ENCODE results near the gene XRRA1. TPM values are rescaled to one million over a fixed set of nuclear protein-coding genes. Genes with fewer than 3 reads are reported as not detected.
"Not testable (repeated sequence)": the region's sequence is repeated elsewhere in the genome, so short reads cannot be mapped to it uniquely, and the experiment has no call there.

XRRA1 gene
- polyA plus RNA-seq, 3 donors from 2014 or later: 3.4 to 10.6 (median 7.2) TPM

DNA sequence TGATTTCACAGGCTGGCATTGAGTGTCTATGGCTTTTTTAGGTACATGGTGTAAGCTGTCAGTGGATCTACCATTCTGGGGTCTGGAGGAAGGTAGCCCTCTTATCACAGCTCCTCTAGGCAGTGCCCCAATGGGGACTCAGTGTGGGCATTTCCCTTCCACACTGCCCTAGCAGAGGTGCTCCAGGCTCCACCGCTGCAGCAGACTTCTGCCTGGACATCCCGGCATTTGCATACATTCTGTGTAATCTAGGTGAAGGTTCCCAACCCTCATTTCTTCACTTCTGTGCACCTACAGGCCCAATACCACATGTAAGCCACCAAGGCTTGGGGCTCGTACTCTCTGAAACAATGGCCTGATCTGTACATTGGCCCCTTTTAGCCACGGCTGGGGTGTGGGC lies 122.0 kb downstream of the XRRA1 start:
- peaks cover 46 to 70% (median 68%) of the 10 kb centered on the region in 3 donors for H3K36me3 Mint-ChIP-seq

DNA sequence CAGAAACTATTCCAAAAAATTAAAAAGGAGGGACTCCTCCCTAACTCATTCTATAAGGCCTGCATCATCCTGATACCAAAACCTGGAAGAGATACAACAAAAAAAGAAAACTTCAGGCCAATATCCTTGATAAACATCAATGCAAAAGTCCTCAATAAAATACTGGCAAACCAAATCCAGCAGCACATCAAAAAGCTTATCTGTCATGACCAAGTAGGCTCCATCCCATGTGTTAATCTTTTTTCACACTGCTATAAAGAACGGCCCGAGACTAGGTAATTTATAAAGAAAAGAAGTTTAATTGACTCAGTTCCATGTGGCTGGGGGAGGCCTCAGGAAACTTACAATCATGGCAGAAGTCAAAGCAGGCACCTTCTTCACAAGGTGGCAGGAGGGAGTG lies 123.3 kb downstream of the XRRA1 start:
- Mint-ChIP-seq H3K9me3 (peaks cover 3 to 25% (median 10%) of the 10 kb centered on the region in 6 donors), H3K36me3 (peaks cover 44 to 66% (median 64%) of the 10 kb centered on the region in 3 donors), H3K27ac (peak overlapping the region in 1 of 6 donors; percentile 16), H3K4me1 (peaks cover 30 to 55% of the 10 kb centered on the region in 2 donors)
- not testable (repeated sequence) for H3K27me3 Mint-ChIP-seq (ENCODE audit: low read depth in 3 of 3); DNase-seq; H3K4me3 Mint-ChIP-seq

More for the DNA sequence above, 122.0 kb downstream of the XRRA1 start:
- peaks cover 19 to 42% of the 10 kb centered on the region in 2 donors for H3K4me1 Mint-ChIP-seq
- H3K27me3 Mint-ChIP-seq (ENCODE audit: low read depth in 3 of 3): peaks cover 0 to 4% (median 0%) of the 10 kb centered on the region in 3 donors
- peaks cover 3 to 25% (median 9%) of the 10 kb centered on the region in 6 donors for H3K9me3 Mint-ChIP-seq
- H3K27ac Mint-ChIP-seq: no peak overlapping the region
- DNase-seq: no peak
- H3K4me3 Mint-ChIP-seq: no peak overlapping the region

DNA sequence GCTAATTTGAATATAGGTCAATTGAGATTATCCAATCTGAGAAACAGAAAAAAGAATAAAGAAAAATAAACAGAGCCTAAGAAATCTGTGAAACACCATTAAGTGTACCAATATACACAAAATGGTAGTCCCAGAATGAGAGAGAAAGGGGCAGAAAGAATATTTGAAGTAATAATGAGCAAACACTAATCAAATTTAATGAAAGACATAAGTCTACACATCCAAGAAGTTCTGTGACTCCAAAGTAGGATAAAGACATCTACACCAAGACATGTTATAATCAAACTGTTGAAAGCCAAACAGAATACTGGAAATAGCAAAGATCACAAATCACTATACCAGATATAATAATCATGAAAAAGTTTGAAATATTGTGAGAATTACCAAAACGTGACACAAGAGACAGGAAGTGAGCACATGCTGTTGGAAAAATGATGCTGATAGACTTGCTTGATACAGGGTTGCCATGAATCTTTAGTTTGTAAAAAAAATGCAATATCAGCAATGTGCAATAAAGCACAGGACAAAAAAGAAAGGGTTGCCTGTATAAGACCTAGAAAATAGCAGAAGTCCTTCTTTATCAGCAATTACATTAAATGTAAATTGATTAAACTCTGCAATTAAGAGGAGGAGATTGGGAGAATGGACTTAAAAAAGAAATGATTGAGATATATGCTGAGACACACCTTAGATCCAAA lies 124.5 kb downstream of the XRRA1 start:
- Mint-ChIP-seq H3K27ac (peak overlapping the region in 3 of 6 donors; percentile 43 to 67 (median 43)), H3K9me3 (peaks cover 3 to 25% (median 10%) of the 10 kb centered on the region in 6 donors), H3K27me3 (ENCODE audit: low read depth in 3 of 3) (peaks cover 0 to 4% (median 0%) of the 10 kb centered on the region in 3 donors), H3K4me3 (no peak overlapping the region), H3K36me3 (peaks cover 41 to 63% (median 61%) of the 10 kb centered on the region in 3 donors), H3K4me1 (peaks cover 42 to 57% of the 10 kb centered on the region in 2 donors)
- DNase-seq: no peak

DNA sequence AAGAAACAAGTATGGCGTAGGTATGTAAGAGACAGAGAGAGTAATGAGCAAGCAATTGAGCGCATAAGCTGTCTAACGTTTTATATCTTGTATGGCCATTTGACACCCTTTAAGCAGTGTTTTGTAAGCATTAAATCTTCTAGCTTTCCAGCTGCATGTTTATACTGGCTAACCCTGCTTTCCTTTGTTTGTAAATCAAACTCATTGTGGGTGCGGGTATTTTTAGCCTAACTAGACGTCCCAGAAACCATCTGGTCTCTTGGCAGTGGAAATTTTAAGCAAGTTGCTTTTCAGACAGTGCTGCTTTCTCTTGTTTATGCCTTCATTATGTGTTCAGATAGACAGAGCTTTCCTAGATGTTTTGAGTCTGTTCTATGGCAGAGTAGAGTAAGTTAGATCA lies 126.7 kb downstream of the XRRA1 start:
- Mint-ChIP-seq H3K27me3 (ENCODE audit: low read depth in 3 of 3) (peaks cover 0 to 3% (median 0%) of the 10 kb centered on the region in 3 donors), H3K27ac (peak overlapping the region in 5 of 6 donors; percentile 26 to 82 (median 63)), H3K4me1 (peaks cover 62 to 79% of the 10 kb centered on the region in 2 donors), H3K36me3 (peaks cover 32 to 57% (median 46%) of the 10 kb centered on the region in 3 donors), H3K4me3 (peak overlapping the region in 3 of 5 donors; percentile 44 to 61 (median 56)), H3K9me3 (peaks cover under 1 to 22% (median 8%) of the 10 kb centered on the region in 6 donors)
- DNase-seq: no peak

DNA sequence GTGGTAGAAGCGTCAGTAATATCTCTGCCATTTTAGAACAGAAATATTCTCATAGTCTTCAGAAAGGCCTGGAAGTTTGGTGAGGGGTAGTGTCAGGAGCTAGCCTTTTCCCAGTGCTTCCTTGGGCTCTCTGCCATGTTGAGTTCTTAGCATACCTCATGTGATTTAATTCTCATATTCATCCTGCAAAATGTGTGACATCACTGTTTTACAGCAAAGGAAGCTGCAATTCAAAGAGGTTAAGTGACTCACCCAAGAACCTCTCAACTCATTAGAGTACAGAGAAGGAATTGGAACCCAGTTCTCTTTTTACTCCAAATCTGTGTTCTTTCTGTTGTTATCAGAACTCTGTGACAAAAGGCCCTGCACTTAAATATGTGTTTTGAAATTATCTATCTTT lies 128.1 kb downstream of the XRRA1 start:
- Mint-ChIP-seq H3K27ac (peak overlapping the region in 5 of 6 donors; percentile 12 to 87 (median 47)), H3K9me3 (peaks cover 0 to 15% (median 6%) of the 10 kb centered on the region in 6 donors), H3K4me3 (peak overlapping the region in 3 of 5 donors; percentile 18 to 56 (median 31)), H3K36me3 (peaks cover 26 to 49% (median 35%) of the 10 kb centered on the region in 3 donors), H3K27me3 (ENCODE audit: low read depth in 3 of 3) (peaks cover 0 to 3% (median 0%) of the 10 kb centered on the region in 3 donors), H3K4me1 (peaks cover 70 to 91% of the 10 kb centered on the region in 2 donors)
- DNase-seq: no peak

DNA sequence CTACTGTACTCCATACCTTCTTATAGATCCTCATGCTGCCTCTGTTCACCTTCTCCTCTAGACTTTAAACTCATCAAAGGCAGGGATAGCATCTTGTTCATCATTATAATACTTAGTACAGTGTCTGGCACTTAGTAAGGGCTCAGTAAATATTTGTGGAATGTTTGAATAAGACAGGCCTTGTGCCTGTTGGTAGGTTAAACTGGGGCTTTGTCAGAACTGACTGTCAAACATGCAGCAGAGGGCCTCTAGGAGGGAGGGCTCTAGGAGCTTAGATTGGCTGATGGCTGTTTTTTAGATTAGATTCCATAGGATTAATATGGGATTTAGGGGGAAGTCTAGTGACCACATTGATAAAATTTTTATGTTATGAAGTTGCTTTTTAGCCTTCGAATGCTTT lies 129.5 kb downstream of the XRRA1 start:
- Mint-ChIP-seq H3K36me3 (peaks cover 12 to 39% (median 24%) of the 10 kb centered on the region in 3 donors), H3K27ac (peak overlapping the region; percentile 2 to 87 (median 36)), H3K4me3 (peak overlapping the region in 1 of 5 donors; percentile 30), H3K9me3 (peaks cover 0 to 9% (median 2%) of the 10 kb centered on the region in 6 donors), H3K4me1 (peaks cover 67 to 77% of the 10 kb centered on the region in 2 donors), H3K27me3 (ENCODE audit: low read depth in 3 of 3) (peaks cover 0 to 3% (median 0%) of the 10 kb centered on the region in 3 donors)
- DNase-seq: no peak

DNA sequence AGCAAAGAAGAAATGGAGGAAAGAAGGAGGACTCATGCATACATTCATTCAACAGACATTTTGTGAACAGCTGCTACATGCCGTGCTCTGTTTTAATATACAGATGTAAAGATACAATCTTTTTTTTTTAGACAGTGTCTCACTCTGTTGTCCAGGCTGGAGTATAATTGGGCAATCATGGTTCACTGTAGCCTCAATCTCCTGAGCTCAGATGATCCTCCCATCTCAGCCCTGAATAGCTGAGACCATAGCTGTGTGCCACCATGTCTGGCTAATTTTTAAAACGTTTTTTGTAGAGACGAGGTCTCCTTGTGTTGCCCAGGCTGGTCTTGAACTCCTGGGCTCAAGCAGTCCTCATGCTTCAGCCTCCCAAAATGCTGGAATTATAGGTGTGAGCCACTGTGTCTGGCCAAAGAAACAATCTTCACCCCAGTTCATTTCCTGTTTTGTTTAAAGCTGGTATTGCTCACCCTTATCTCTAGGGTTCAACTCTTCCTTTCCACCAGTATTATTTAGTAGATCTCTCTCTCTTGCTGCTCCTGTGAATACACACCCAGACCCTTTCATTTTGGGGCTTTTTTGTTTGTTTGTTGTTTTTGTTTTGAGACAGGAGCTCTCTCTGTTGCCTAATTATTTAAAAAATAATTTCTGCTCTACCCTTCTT lies 130.5 kb downstream of the XRRA1 start:
- peaks cover 61 to 69% of the 10 kb centered on the region in 2 donors for H3K4me1 Mint-ChIP-seq
- peaks cover 0 to 2% (median 0%) of the 10 kb centered on the region in 3 donors for H3K27me3 Mint-ChIP-seq (ENCODE audit: low read depth in 3 of 3)
- peak overlapping the region; percentile 45 to 87 (median 76) for H3K27ac Mint-ChIP-seq
- H3K36me3 Mint-ChIP-seq: peaks cover 3 to 29% (median 14%) of the 10 kb centered on the region in 3 donors
- DNase-seq: no peak
- H3K9me3 Mint-ChIP-seq: peaks cover 0 to 2% (median 0%) of the 10 kb centered on the region in 6 donors
- peak overlapping the region in 4 of 5 donors; percentile 12 to 33 (median 28) for H3K4me3 Mint-ChIP-seq

DNA sequence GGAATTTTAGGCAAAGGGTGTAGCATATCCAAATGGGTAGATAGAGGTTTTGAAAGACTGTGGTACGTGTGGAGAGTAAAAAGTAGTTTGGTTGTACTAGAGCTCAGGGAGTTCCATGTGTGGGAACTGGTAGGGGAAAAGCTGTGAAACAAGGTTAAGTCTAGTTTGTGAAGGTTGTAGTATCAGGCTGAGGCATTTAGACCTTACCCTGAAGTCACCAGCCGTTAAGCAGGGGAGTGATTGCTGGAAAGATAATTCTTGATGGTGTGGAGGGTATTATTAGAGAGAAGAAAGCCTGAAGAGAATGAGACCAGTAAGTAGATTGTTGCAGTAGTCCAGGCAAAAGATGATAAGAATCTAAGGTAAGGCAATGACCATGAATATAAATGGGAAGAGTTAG lies 132.2 kb downstream of the XRRA1 start:
- Mint-ChIP-seq H3K27ac (peak overlapping the region in 4 of 6 donors; percentile 34 to 66 (median 46)), H3K4me1 (peaks cover 57 to 66% of the 10 kb centered on the region in 2 donors), H3K9me3 (no peaks in the 10 kb centered on the region), H3K4me3 (no peak overlapping the region), H3K36me3 (peaks cover 3 to 30% (median 19%) of the 10 kb centered on the region in 3 donors), H3K27me3 (ENCODE audit: low read depth in 3 of 3) (peaks cover 0 to 2% (median 0%) of the 10 kb centered on the region in 3 donors)
- no peak for DNase-seq

DNA sequence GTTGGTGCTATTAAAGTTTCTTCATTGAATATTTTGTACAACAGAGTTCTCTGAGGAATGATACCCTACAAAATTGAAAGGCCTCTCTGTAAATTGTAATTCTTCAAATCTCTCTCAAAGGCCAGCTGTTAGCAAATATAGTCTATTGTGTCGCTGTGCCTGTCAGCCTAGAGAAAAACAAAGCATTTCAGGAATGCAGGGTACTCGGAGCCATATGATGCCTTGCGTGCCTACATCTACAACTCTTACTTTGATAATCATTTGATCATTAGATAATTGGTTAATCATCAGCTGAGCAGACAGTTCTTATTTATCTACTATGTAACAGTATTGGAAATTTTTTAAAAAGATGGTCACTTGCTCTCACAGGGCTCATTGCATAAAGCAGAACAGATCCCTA lies 132.9 kb downstream of the XRRA1 start:
- Mint-ChIP-seq H3K27ac (peak overlapping the region in 2 of 6 donors; percentile 2 to 38), H3K36me3 (peaks cover 3 to 31% (median 20%) of the 10 kb centered on the region in 3 donors)

DNA sequence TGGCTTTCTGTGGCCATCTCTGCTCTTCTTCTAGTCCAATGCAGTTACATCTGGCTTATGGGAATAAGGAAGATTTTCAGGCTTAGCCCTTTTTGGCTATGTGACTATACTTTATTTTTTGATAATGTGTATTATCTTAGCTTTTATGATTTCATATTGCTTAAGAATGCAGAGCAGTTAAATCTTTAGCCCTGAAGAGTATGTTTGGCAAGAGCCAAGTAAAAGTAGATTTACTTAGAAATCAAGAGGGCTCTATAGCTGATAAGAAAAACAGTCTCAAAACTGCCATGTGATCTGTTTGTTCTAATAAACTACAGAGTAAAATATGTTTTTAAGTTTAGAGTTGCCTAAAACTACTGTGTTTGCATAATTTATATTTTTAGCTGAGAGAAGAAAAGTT lies 139.1 kb downstream of the XRRA1 start:
- Mint-ChIP-seq H3K27ac (peak overlapping the region in 1 of 6 donors; percentile 31), H3K27me3 (ENCODE audit: low read depth in 3 of 3) (no peaks in the 10 kb centered on the region), H3K4me1 (peaks cover 15 to 62% of the 10 kb centered on the region in 2 donors), H3K9me3 (no peaks in the 10 kb centered on the region), H3K4me3 (no peak overlapping the region), H3K36me3 (peaks cover 0 to 17% (median 15%) of the 10 kb centered on the region in 3 donors)
- DNase-seq: no peak

More for the DNA sequence above, 132.9 kb downstream of the XRRA1 start:
- peaks cover 52 to 61% of the 10 kb centered on the region in 2 donors for H3K4me1 Mint-ChIP-seq
- H3K4me3 Mint-ChIP-seq: no peak overlapping the region
- H3K9me3 Mint-ChIP-seq: no peaks in the 10 kb centered on the region
- no peak for DNase-seq
- peaks cover 0 to 2% (median 0%) of the 10 kb centered on the region in 3 donors for H3K27me3 Mint-ChIP-seq (ENCODE audit: low read depth in 3 of 3)

DNA sequence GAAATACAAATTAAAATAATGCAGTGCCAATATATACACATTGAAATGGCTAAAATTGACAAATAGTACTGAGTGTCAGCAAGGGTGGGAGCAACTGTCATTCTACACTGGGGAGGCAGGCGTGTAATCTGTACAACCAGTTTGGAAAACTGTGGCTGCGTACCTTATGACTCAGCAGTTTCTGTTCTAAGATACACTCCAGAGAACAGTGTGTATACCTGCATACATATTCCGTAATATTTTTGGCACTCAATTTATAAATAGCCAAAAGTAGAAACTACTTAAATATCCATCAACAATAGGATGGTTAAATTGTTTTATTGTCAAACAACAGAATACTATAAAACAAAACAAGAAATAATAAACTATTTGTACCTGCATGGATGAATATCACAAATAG lies 142.6 kb downstream of the XRRA1 start:
- peaks cover 16 to 83% of the 10 kb centered on the region in 2 donors for H3K4me1 Mint-ChIP-seq
- no peak overlapping the region for H3K27ac Mint-ChIP-seq
- H3K4me3 Mint-ChIP-seq: no peak overlapping the region
- DNase-seq: no peak
- H3K27me3 Mint-ChIP-seq (ENCODE audit: low read depth in 3 of 3): no peaks in the 10 kb centered on the region
- no peaks in the 10 kb centered on the region for H3K9me3 Mint-ChIP-seq
- H3K36me3 Mint-ChIP-seq: peaks cover 0 to 13% (median 10%) of the 10 kb centered on the region in 3 donors

DNA sequence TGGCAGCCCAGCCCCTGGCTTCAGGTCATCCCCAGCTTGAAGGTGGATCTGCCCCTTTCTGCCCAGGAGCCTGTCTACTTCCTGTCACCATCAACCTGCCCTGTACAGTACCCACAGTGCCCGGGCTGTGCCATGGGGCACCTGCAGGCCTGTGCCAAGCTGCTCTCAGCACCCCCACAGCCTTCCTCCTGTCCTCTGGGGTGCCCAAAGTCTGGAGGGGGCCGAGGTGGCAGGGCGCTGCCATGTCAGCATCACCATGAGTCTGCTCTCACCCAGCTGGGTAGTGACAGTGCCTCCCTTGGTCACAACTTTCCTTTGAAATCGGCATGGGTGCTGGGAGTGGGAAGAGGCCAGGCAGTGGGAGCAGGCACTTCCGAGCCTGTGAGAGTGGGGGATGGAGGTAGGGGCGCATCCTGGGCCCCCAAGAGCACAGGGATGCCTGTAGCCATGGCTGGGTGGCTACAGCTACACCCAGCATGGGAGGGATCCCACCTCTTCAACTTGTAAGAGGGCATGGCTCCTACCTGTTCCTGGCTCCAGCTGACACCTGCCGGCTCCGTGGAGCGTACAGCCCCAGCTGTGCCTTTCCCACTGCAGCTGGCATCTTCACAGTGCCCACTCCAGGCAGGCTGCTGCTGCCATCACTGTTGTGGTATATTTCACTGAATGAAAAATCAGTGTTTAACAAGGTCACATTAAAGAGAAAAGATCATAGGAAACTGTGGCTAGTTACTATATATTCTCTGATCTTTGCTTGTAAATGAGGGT lies 157.4 kb downstream of the XRRA1 start:
- Mint-ChIP-seq H3K36me3 (peaks cover 24 to 38% (median 30%) of the 10 kb centered on the region in 3 donors), H3K4me1 (peaks cover 26 to 40% of the 10 kb centered on the region in 2 donors), H3K27ac (peak overlapping the region in 3 of 6 donors; percentile 15 to 55 (median 51)), H3K9me3 (no peaks in the 10 kb centered on the region), H3K4me3 (no peak overlapping the region), H3K27me3 (ENCODE audit: low read depth in 3 of 3) (no peaks in the 10 kb centered on the region)
- DNase-seq: no peak
